GM12892 (cell line): Measurements from ENCODE around the gene SMYD3.

ENCODE experiments used
- DNase-seq: peaks from one replicate; pipeline ENCODE4 v3.0.0; 2011; ENCODE audit not compliant: insufficient read length
- FAIRE-seq: peaks from 2 replicates; lab custom pipeline; 2011; peaks lifted over from hg19 to GRCh38; lab: Jason Lieb, UNC
- POLR2A ChIP-seq: IDR thresholded peaks from 2 replicates; pipeline ENCODE4 v1.6.1; 2011; ENCODE audit warnings: low read depth, low read length, control low read depth
- POLR2AphosphoS5 ChIP-seq: IDR thresholded peaks from 2 replicates; pipeline ENCODE4 v1.6.1; 2011; ENCODE audit warnings: low read depth, low read length, control low read depth
- TAF1 ChIP-seq: IDR thresholded peaks from 2 replicates; pipeline ENCODE4 v1.6.1; 2011; ENCODE audit warnings: low read depth, mild to moderate bottlenecking, control low read depth, low read length, borderline replicate concordance

The SMYD3 gene

GRCh38 chr1:246427611-246428010 is 79.5 kb downstream of the SMYD3 start:
- TF ChIP-seq TAF1 (no peak), POLR2AphosphoS5 (no peak), POLR2A (no peak)
- DNase-seq (no peak), FAIRE-seq (no peak)

- TF ChIP-seq POLR2AphosphoS5 (no peak), TAF1 (no peak), POLR2A (no peak)
- no peak for FAIRE-seq
- no peak for DNase-seq
These were observed 81.2 kb downstream of the SMYD3 start for GRCh38 chr1:246425895-246426294.

- TF ChIP-seq POLR2AphosphoS5 (no peak), POLR2A (no peak), TAF1 (no peak)
- FAIRE-seq (no peak), DNase-seq (no peak)
These were observed 81.8 kb downstream of the SMYD3 start for GRCh38 chr1:246425139-246425794.

GRCh38 chr1:246420300-246420699 is 86.8 kb downstream of the SMYD3 start:
- DNase-seq = no peak
- FAIRE-seq = no peak
- TF ChIP-seq POLR2AphosphoS5 (no peak), TAF1 (no peak), POLR2A (no peak)

- FAIRE-seq = no peak
- no peak for DNase-seq
- TF ChIP-seq POLR2A (no peak), POLR2AphosphoS5 (no peak), TAF1 (no peak)
These were observed 88.3 kb downstream of the SMYD3 start for GRCh38 chr1:246418565-246419312.

- FAIRE-seq = no peak
- no peak for DNase-seq
- TF ChIP-seq POLR2A = no peak
- TF ChIP-seq POLR2AphosphoS5 = no peak
- TF ChIP-seq TAF1 = no peak
These were observed 89.1 kb downstream of the SMYD3 start for GRCh38 chr1:246417813-246418564.

- no peak for DNase-seq
- no peak for TF ChIP-seq TAF1
- TF ChIP-seq POLR2A = no peak
- no peak for TF ChIP-seq POLR2AphosphoS5
- no peak for FAIRE-seq
These were observed 89.8 kb downstream of the SMYD3 start for GRCh38 chr1:246417152-246417812.

- DNase-seq = no peak
- no peak for TF ChIP-seq POLR2A
- TF ChIP-seq TAF1 = no peak
- no peak for TF ChIP-seq POLR2AphosphoS5
- no peak for FAIRE-seq
These were observed 90.8 kb downstream of the SMYD3 start for GRCh38 chr1:246416261-246416660.

- TF ChIP-seq POLR2A = no peak
- no peak for TF ChIP-seq POLR2AphosphoS5
- TF ChIP-seq TAF1 = no peak
- FAIRE-seq (no peak), DNase-seq (no peak)
These were observed 92.1 kb downstream of the SMYD3 start for GRCh38 chr1:246415028-246415427.

- TF ChIP-seq TAF1 (no peak), POLR2AphosphoS5 (no peak), POLR2A (no peak)
- no peak for DNase-seq
- no peak for FAIRE-seq
These were observed 93.6 kb downstream of the SMYD3 start for GRCh38 chr1:246413430-246413829.

- DNase-seq = no peak
These were observed 103.0 kb downstream of the SMYD3 start for GRCh38 chr1:246404078-246404477.

More at GRCh38 chr1:246404078-246404477, 103.0 kb downstream of the SMYD3 start:
- no peak for TF ChIP-seq POLR2AphosphoS5
- TF ChIP-seq TAF1 = no peak
- no peak for TF ChIP-seq POLR2A
- no peak for FAIRE-seq
